NCI-H460 (cell line): ENCODE measurements around the gene RAB8B. TPM values are rescaled to one million over a fixed set of nuclear protein-coding genes. Genes with fewer than 3 reads are reported as not detected.

Source experiments
- DNase-seq: peaks from one replicate; pipeline ENCODE4 v3.0.0-alpha.2; 2016; ENCODE audit warnings: low read depth; ENCODE audit errors: extremely low read depth
- total RNA-seq: library from RNA; depleted of rRNA; stranded (reverse); fragments of >200 nt; shearing (Covaris generic); gene quantifications from 2 replicates; pipeline ENCODE4 v1.2.3, GENCODE V29; 2014

RAB8B gene
- total RNA-seq, 1 experiment from 2014 or later, result 13.1 TPM

GRCh38 chr15:63260791-63261190 lies 71.4 kb downstream of the RAB8B start:
- DNase-seq, result no peak

- DNase-seq, result no peak
Measured at GRCh38 chr15:63261311-63261710, 71.9 kb downstream of the RAB8B start.

- no peak for DNase-seq
Measured at GRCh38 chr15:63263519-63263918, 74.1 kb downstream of the RAB8B start.

GRCh38 chr15:63264688-63265293 lies 75.4 kb downstream of the RAB8B start:
- no peak for DNase-seq

- DNase-seq, result no peak
Measured at GRCh38 chr15:63274427-63274826, 85.0 kb downstream of the RAB8B start.

GRCh38 chr15:63276342-63277037 lies 87.1 kb downstream of the RAB8B start:
- DNase-seq, result no peak

- DNase-seq, result peak; percentile 55
Measured at GRCh38 chr15:63277038-63277892, 87.9 kb downstream of the RAB8B start, which contains the start of gene APH1B. TSS of gene APH1B (plus strand) at chr15:63277605. CDS start at chr15:63277624, 19 bp downstream.

GRCh38 chr15:63277893-63278456 lies 88.6 kb downstream of the RAB8B start:
- DNase-seq, result no peak

- no peak for DNase-seq
Measured at GRCh38 chr15:63283126-63283525, 93.7 kb downstream of the RAB8B start.

GRCh38 chr15:63284335-63284734 lies 94.9 kb downstream of the RAB8B start:
- no peak for DNase-seq

- no peak for DNase-seq
Measured at GRCh38 chr15:63287109-63287508, 97.7 kb downstream of the RAB8B start.

- DNase-seq, result no peak
Measured at GRCh38 chr15:63288342-63288741, 98.9 kb downstream of the RAB8B start.

- peak; percentile 45 for DNase-seq
Measured at GRCh38 chr15:63288778-63289378, 99.5 kb downstream of the RAB8B start.

- DNase-seq, result no peak
Measured at GRCh38 chr15:63291507-63291906, 102.1 kb downstream of the RAB8B start.

GRCh38 chr15:63292241-63292640 lies 102.8 kb downstream of the RAB8B start:
- no peak for DNase-seq

GRCh38 chr15:63292771-63293170 lies 103.4 kb downstream of the RAB8B start:
- DNase-seq, result no peak

GRCh38 chr15:63294359-63294758 lies 105.0 kb downstream of the RAB8B start:
- DNase-seq, result no peak

- no peak for DNase-seq
Measured at GRCh38 chr15:63295341-63295740, 105.9 kb downstream of the RAB8B start.

- DNase-seq, result no peak
Measured at GRCh38 chr15:63296195-63296594, 106.8 kb downstream of the RAB8B start.

GRCh38 chr15:63299943-63300575 lies 110.7 kb downstream of the RAB8B start:
- no peak for DNase-seq
